NT2/D1 (cell line): Measurements from ENCODE around the gene XAB2.

Experiments used
- DNase-seq: peaks from one replicate; pipeline ENCODE4 v3.0.0-alpha.2; 2011; ENCODE audit warnings: low read depth, low spot score
- H3K27me3 ChIP-seq: 2 replicates; pipeline ENCODE4 v1.6.0; 2011; ENCODE audit warnings: mild to moderate bottlenecking; ENCODE audit not compliant: insufficient read length, insufficient read depth
- H3K36me3 ChIP-seq: 2 replicates; pipeline ENCODE4 v1.6.1; 2011; ENCODE audit warnings: mild to moderate bottlenecking, low read length, mixed read lengths; ENCODE audit not compliant: insufficient read depth, insufficient read length
- H3K4me1 ChIP-seq: 2 replicates; pipeline ENCODE4 v1.5.1; 2011; ENCODE audit not compliant: insufficient read depth, insufficient read length
- H3K4me3 ChIP-seq: 2 replicates; pipeline ENCODE4 v1.5.1; 2011; ENCODE audit warnings: low read depth; ENCODE audit not compliant: insufficient read length
- H3K9ac ChIP-seq: 2 replicates; pipeline ENCODE4 v1.6.0; 2011; ENCODE audit warnings: low read depth; ENCODE audit not compliant: insufficient read length
- H3K9me3 ChIP-seq: 2 replicates; pipeline ENCODE4 v1.5.1; 2011; ENCODE audit warnings: mild to moderate bottlenecking, low read length; ENCODE audit not compliant: insufficient read depth
- SUZ12 ChIP-seq: IDR thresholded peaks from 2 replicates; pipeline ENCODE4 v1.6.1; 2011; ENCODE audit not compliant: insufficient read length, insufficient read depth; ENCODE audit errors: extremely low read depth
- YY1 ChIP-seq: IDR thresholded peaks from 2 replicates; pipeline ENCODE4 v1.6.1; 2011; ENCODE audit not compliant: insufficient read length, insufficient read depth
- ZNF274 ChIP-seq: IDR thresholded peaks from 2 replicates; pipeline ENCODE4 v1.6.1; 2011; ENCODE audit warnings: mild to moderate bottlenecking, low read depth, low read length

Gene XAB2

DNA sequence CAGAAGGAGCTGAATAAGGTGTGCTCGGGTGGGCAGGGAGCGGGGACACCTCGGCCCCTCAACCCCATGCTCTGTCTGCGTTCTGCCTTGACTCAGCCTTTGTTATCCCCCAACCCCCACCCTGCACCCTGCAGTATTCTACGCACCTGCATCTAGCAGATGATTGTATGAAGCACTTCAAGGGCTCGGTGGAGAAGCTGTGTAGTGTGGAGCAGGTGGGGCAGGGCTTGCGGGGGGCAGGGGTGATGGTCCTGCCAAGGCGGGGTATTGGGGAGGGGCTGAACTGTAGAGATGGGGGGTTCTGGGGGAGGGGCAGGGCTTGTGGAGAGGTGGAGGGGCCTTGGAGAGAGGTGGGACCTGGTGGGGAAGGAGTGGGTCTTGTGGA is 13.7 kb upstream of the XAB2 start:
- Histone ChIP-seq H3K4me1 (peaks cover 4% of the 10 kb centered on the region), H3K9ac (no peak overlapping the region), H3K9me3 (no peaks in the 10 kb centered on the region), H3K4me3 (no peak overlapping the region), H3K36me3 (peaks cover 38% of the 10 kb centered on the region), H3K27me3 (no peaks in the 10 kb centered on the region)
- TF ChIP-seq ZNF274 (no peak), SUZ12 (no peak), YY1 (no peak)
- DNase-seq = no peak

DNA sequence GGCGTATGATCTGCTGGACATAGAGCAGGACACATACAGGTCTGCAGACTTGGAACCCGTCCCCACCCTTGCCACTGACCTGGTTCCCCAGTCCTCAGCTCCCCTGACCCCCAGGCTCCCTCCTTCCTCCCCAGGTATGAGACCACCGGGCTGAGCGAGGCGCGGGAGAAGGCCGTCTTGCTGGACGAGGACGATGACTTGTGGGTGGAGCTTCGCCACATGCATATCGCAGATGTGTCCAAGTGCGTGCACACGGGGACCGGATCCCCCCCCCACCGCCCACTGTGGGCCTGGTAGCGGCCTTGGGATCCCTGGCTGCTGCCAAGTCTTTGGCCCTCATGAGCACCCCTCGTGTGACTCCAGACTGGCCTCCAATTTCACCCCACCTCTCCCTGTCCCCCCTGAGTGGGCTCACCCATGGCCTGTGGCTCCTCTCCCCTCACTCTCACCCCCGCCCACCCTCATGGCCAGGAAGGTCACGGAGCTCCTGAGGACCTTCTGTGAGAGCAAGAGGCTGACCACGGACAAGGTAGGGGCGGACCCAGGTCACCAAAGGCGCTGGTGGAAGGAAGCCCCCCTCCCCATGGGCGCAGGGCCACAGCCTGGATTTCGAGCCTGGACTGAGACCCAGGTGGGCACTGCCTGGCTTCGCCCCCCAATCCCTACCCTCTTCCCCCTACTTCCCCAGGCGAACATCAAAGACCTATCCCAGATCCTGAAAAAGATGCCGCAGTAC is 13.1 kb upstream of the XAB2 start:
- DNase-seq = no peak
- Histone ChIP-seq H3K9me3 (no peaks in the 10 kb centered on the region), H3K9ac (no peak overlapping the region), H3K4me1 (peaks cover 4% of the 10 kb centered on the region), H3K4me3 (no peak overlapping the region), H3K36me3 (peaks cover 36% of the 10 kb centered on the region), H3K27me3 (no peaks in the 10 kb centered on the region)
- no peak for TF ChIP-seq SUZ12
- no peak for TF ChIP-seq ZNF274
- TF ChIP-seq YY1 = no peak

DNA sequence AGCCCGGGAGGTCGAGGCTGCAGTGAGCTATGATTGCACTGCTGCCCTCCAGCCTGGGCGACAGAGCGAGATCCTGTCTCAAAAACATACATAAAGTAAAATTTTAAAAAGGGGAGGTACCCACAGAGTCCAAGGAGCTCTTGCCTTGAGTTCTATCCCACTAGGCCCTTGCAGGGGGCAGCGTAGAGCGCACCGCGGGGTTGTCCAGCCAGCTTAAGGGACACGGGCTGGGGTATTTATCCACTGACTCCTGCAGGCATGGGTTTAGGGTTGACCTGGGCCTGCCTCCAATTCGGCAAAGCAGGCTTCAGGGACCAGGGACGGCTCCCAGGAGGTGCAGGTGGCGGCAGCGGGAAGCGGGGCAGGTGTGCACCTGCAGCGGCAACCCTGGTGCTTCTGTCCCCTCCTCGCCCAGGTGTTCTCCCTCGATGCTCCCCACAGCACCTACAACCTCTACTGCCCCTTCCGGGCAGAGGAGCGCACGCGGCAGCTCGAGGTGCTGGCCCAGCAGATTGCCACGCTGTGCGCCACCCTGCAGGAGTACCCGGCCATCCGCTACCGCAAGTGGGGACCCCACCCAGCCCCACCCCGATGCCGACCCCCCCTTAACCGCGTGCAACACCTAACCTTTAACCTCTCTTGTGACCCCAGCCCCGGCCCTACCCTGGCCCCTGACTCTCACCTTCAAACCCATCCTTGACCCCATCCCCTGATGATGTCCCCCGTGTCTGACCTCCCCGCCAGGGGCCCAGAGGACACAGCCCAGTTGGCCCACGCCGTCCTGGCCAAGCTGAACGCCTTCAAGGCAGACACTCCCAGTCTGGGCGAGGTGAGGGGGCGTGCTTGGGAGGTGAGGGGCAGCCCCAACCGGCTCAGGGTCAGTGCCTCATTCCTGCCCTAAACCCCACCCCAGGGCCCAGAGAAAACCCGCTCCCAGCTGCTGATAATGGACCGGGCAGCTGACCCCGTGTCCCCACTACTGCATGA is 12.2 kb upstream of the XAB2 start:
- Histone ChIP-seq H3K36me3 (peaks cover 33% of the 10 kb centered on the region), H3K9ac (no peak overlapping the region), H3K4me3 (no peak overlapping the region), H3K27me3 (peaks cover 2% of the 10 kb centered on the region), H3K4me1 (peaks cover 6% of the 10 kb centered on the region), H3K9me3 (no peaks in the 10 kb centered on the region)
- DNase-seq = no peak
- no peak for TF ChIP-seq SUZ12
- TF ChIP-seq ZNF274 = no peak
- no peak for TF ChIP-seq YY1

DNA sequence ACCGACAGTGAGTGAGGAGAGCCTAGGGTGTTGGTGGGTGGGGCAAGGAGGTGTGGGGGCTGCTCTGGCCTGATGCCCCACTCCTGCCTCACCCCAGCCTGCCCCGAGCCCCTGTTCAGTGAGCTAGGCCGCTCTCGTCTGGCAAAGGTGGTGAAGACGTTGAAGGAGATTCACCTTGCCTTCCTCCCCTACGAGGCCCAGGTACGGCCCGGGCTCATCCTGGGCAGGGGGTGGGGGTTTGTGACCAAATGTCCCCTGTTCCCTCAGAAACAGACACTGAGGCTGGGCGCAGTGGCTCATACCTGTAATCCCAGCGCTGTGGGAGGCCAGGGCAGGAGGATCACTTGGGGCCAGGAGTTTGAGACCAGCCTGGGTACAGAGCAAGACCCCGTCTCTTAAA is 11.5 kb upstream of the XAB2 start:
- H3K9ac ChIP-seq = no peak overlapping the region
- H3K4me1 ChIP-seq = peaks cover 11% of the 10 kb centered on the region
- no peak for DNase-seq
- TF ChIP-seq ZNF274 (no peak), SUZ12 (no peak), YY1 (no peak)
- H3K4me3 ChIP-seq = no peak overlapping the region
- H3K27me3 ChIP-seq = peaks cover 10% of the 10 kb centered on the region
- peaks cover 29% of the 10 kb centered on the region for H3K36me3 ChIP-seq
- no peaks in the 10 kb centered on the region for H3K9me3 ChIP-seq

DNA sequence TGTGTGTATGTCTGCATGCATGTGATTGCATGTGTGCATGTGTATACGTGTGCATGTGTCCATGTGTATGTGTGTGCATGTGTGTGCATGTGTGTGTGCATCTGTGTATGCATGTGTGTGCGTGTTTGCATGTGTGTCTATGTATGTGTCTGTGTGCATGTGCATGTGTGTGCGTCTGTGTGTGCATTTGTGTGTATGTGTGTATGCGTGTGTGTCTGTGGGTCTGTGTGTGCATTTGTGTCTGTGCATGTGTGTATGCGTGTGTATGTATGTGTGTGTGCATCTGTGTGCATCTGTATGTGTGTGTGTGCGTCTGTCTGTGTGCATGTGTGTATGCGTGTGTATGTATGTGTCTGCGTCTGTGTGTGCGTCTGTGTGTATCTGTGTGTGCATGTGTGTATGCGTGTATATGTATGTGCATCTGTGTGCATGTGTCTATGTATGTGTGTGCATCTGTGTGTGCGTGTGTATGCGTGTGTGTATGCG is 10.6 kb upstream of the XAB2 start:
- H3K27me3 ChIP-seq = peaks cover 19% of the 10 kb centered on the region
- H3K9ac ChIP-seq = no peak overlapping the region
- peaks cover 9% of the 10 kb centered on the region for H3K4me1 ChIP-seq
- TF ChIP-seq YY1 (no peak), SUZ12 (no peak), ZNF274 (no peak)
- no peaks in the 10 kb centered on the region for H3K9me3 ChIP-seq
- peaks cover 23% of the 10 kb centered on the region for H3K36me3 ChIP-seq
- no peak overlapping the region for H3K4me3 ChIP-seq
- no peak for DNase-seq

DNA sequence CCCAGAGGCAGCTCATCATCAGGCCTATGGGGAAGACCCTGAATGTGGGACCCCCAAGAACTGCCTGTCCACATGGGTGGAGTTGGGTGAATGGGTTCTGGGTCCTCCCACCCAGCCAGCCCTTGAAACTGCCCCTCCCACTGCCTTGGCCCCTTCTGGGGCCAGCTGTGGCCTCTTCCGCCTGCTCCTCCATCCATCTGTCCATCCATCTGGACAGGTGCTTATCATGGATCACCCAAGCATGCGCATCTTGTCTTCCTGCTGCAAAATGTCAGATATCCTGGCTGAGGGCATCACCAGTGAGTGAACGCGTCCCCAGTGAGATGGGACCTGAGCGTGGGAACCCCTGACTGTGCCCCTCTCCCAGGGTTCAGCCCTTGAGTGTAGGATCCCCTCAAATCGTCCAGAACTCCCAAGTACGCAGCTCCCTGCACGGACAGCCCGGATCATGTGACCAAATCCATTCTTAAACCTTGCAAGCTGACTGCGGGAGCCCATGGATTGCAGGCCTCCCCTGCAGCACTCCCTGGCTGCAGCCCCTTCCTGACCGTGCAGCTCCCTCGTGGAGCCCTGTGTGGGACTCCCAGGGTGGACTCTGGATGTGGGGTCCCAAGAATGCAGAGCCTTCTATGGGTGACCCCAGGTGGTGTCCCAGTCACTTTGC is 9.6 kb upstream of the XAB2 start:
- no peak for DNase-seq
- Histone ChIP-seq H3K36me3 (peaks cover 15% of the 10 kb centered on the region), H3K9ac (no peak overlapping the region), H3K27me3 (peaks cover 27% of the 10 kb centered on the region), H3K4me3 (no peak overlapping the region), H3K4me1 (peaks cover 9% of the 10 kb centered on the region), H3K9me3 (no peaks in the 10 kb centered on the region)
- no peak for TF ChIP-seq YY1
- no peak for TF ChIP-seq SUZ12
- TF ChIP-seq ZNF274 = no peak
